Lung microvascular endothelial cell (primary cell): Measurements from ENCODE around the gene TAL2. TPM values are rescaled to one million over a fixed set of nuclear protein-coding genes. Genes with fewer than 3 reads are reported as not detected.

Source experiments
- DNase-seq, 2 donors: peaks; one replicate each; pipeline versions ENCODE4 v3.0.0 to v3.0.0-alpha.2; 2010; ENCODE audit warnings: low read depth in 2 of 2
- total RNA-seq: library from RNA; depleted of rRNA; stranded (reverse); fragments of >200 nt; gene quantifications from 2 replicates; pipeline ENCODE4 v1.2.1, GENCODE V29; 2014

TAL2 gene
- total RNA-seq, 1 donor from 2014 or later: not detected

GRCh38 chr9:105706156-105706555 lies 43.9 kb downstream of the TAL2 start:
- no peak for DNase-seq

GRCh38 chr9:105708405-105708804 lies 46.1 kb downstream of the TAL2 start:
- no peak for DNase-seq

GRCh38 chr9:105710638-105711037 lies 48.4 kb downstream of the TAL2 start:
- DNase-seq: no peak

GRCh38 chr9:105711867-105712266 lies 49.6 kb downstream of the TAL2 start:
- DNase-seq: no peak

GRCh38 chr9:105712297-105712696 lies 50.0 kb downstream of the TAL2 start:
- DNase-seq: no peak

Other genes with a start within 250 kb of the TAL2 start
- gene FSD1L, start 214.4 kb upstream of the TAL2 start, total RNA-seq: 1.2 and 1.3 TPM in 2 replicates
- 5.2 and 6.0 TPM in 2 replicates for gene FKTN, start 104.3 kb upstream of the TAL2 start, total RNA-seq
- gene TMEM38B, start 32.1 kb downstream of the TAL2 start, total RNA-seq: 5.0 and 6.3 TPM in 2 replicates